GM19467 (cell line): ENCODE data around the gene ERH.
"Not testable (repeated sequence)": the region's sequence is repeated elsewhere in the genome, so short reads cannot be mapped to it uniquely, and the experiment has no call there.

Experiments used
- ATAC-seq: cut with Tn5 transposase; IDR thresholded peaks from one replicate; pipeline ENCODE4 v1.9.1; 2021; ENCODE audit warnings: mild to moderate bottlenecking, moderate library complexity; ENCODE audit not compliant: unreplicated experiment

Gene ERH

GRCh38 chr14:69398818-69399210 is 715 bp upstream of the ERH start:
- peak; percentile 8 for ATAC-seq

- ATAC-seq, result no peak
Measured at GRCh38 chr14:69395929-69396328, 2.2 kb downstream of the ERH start.

GRCh38 chr14:69392481-69392880 is 5.6 kb downstream of the ERH start:
- no peak for ATAC-seq

GRCh38 chr14:69391400-69391799 is 6.7 kb downstream of the ERH start:
- not testable (repeated sequence) for ATAC-seq

- no peak for ATAC-seq
Measured at GRCh38 chr14:69387311-69387710, 10.8 kb downstream of the ERH start.

- ATAC-seq, result no peak
Measured at GRCh38 chr14:69378274-69378673, 19.8 kb downstream of the ERH start.

- no peak for ATAC-seq
Measured at GRCh38 chr14:69376439-69376838, 21.7 kb downstream of the ERH start.

GRCh38 chr14:69375722-69376121 is 22.4 kb downstream of the ERH start:
- ATAC-seq, result no peak

- ATAC-seq, result no peak
Measured at GRCh38 chr14:69375182-69375581, 22.9 kb downstream of the ERH start.

GRCh38 chr14:69374235-69374634 is 23.9 kb downstream of the ERH start:
- no peak for ATAC-seq

GRCh38 chr14:69373104-69373503 is 25.0 kb downstream of the ERH start:
- no peak for ATAC-seq

GRCh38 chr14:69372146-69372545 is 26.0 kb downstream of the ERH start:
- ATAC-seq, result no peak

GRCh38 chr14:69370061-69370460 is 28.0 kb downstream of the ERH start:
- ATAC-seq, result no peak

- no peak for ATAC-seq
Measured at GRCh38 chr14:69368381-69368780, 29.7 kb downstream of the ERH start.

- ATAC-seq, result no peak
Measured at GRCh38 chr14:69366761-69367160, 31.3 kb downstream of the ERH start.

- ATAC-seq, result no peak
Measured at GRCh38 chr14:69366069-69366468, 32.0 kb downstream of the ERH start.

GRCh38 chr14:69364378-69364777 is 33.7 kb downstream of the ERH start:
- no peak for ATAC-seq

- ATAC-seq, result no peak
Measured at GRCh38 chr14:69363964-69364363, 34.1 kb downstream of the ERH start.

- ATAC-seq, result no peak
Measured at GRCh38 chr14:69363055-69363454, 35.0 kb downstream of the ERH start.

GRCh38 chr14:69360438-69361108 is 37.5 kb downstream of the ERH start:
- ATAC-seq, result no peak

- ATAC-seq, result no peak
Measured at GRCh38 chr14:69358966-69359365, 39.1 kb downstream of the ERH start.

GRCh38 chr14:69358233-69358963 is 39.7 kb downstream of the ERH start:
- ATAC-seq, result no peak
